ENCODE results near the gene ARHGAP32.

DNA sequence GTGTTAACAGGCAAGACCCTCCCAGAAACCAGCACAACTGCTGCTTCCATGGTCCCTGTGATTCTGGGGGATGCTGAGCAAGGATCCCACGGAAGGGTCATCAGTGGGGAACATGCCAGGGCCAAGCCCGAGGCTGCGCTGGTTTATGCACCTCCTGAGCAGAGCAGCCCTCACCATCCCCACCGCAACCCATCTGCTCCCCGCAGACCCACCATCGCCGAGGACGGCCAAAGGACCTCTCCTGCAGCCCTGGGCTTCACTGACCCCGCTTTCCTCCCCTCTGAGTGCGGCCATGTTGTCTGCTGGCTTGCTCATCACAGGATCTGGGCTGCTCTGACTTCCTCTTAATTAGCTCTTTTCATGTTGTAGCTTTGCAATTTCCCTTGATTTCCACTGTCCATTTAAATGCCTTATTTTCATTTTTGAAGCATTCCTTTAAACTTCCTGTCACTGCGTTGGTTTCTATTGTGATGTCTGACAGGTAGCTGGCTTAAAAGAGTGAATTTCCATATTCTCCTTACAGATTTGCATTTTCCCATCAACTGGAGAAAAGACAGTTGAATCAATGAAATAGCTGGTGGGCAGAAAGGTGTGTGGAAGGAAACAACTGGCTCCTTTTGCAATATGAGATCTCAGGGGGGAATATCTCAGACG is 264.3 kb downstream of the ARHGAP32 start:
- TF ChIP-seq, protein P1, sequence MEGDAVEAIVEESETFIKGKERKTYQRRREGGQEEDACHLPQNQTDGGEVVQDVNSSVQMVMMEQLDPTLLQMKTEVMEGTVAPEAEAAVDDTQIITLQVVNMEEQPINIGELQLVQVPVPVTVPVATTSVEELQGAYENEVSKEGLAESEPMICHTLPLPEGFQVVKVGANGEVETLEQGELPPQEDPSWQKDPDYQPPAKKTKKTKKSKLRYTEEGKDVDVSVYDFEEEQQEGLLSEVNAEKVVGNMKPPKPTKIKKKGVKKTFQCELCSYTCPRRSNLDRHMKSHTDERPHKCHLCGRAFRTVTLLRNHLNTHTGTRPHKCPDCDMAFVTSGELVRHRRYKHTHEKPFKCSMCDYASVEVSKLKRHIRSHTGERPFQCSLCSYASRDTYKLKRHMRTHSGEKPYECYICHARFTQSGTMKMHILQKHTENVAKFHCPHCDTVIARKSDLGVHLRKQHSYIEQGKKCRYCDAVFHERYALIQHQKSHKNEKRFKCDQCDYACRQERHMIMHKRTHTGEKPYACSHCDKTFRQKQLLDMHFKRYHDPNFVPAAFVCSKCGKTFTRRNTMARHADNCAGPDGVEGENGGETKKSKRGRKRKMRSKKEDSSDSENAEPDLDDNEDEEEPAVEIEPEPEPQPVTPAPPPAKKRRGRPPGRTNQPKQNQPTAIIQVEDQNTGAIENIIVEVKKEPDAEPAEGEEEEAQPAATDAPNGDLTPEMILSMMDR (IDR thresholded peaks at IDR 0.05 in 8 of 11, conservative IDR thresholded peaks at IDR 0.05 in 3 of 11), result no peak
- TF ChIP-seq POLR2A (IDR thresholded peaks at IDR 0.05), result no peak

Measured in spleen (tissue), 7 donors.